WTC11 (cell line): ENCODE data around the gene BAIAP2. TPM values are rescaled to one million over a fixed set of nuclear protein-coding genes. Genes with fewer than 3 reads are reported as not detected.
"Not testable (repeated sequence)": the region's sequence is repeated elsewhere in the genome, so short reads cannot be mapped to it uniquely, and the experiment has no call there.

Experiments used
- ATAC-seq: fragments of 200-7000 bp; cut with Tn5 transposase; 2 replicates; pipeline ENCODE4 v1.10.0; 2021; ENCODE audit warnings: mild to moderate bottlenecking, moderate library complexity
- CTCF ChIA-PET: fragments of 300-600 bp; sonication (Branson Sonifier 250); formaldehyde crosslinking; loops from one replicate; lab custom pipeline; 2021; ENCODE audit warnings: antibody characterized with exemption; lab: Charles Lee
- POLR2A ChIA-PET: fragments of 350-600 bp; sonication (Branson Sonifier 250); formaldehyde crosslinking; loops from one replicate; lab custom pipeline; 2021; ENCODE audit warnings: antibody characterized with exemption; lab: Charles Lee
- DNase-seq: peaks from one replicate; pipeline ENCODE4 v3.0.0; 2021; ENCODE audit warnings: low spot score
- H3K27ac Mint-ChIP-seq: 2 replicates; pipeline ENCODE4 v1.8.0; 2021; ENCODE audit warnings: mixed read lengths
- H3K27me3 Mint-ChIP-seq: 2 replicates; pipeline ENCODE4 v1.8.0; 2021; ENCODE audit warnings: low read depth, mild to moderate bottlenecking, moderate library complexity, mixed read lengths
- H3K36me3 Mint-ChIP-seq: 2 replicates; pipeline ENCODE4 v1.8.0; 2021; ENCODE audit warnings: mixed read lengths
- H3K4me1 Mint-ChIP-seq: 2 replicates; pipeline ENCODE4 v1.8.0; 2022; ENCODE audit warnings: mixed read lengths
- H3K4me3 Mint-ChIP-seq: 2 replicates; pipeline ENCODE4 v1.8.0; 2021; ENCODE audit warnings: mild to moderate bottlenecking, moderate library complexity, mixed read lengths
- H3K9me3 Mint-ChIP-seq: 2 replicates; pipeline ENCODE4 v1.8.0; 2021; ENCODE audit warnings: mixed read lengths
- CREB1 ChIP-seq: sonication (generic); formaldehyde crosslinking; IDR thresholded peaks from 2 replicates; pipeline ENCODE4 v1.8.0; 2023; ENCODE audit warnings: mild to moderate bottlenecking, missing genetic modification reagents
- GRHL2 ChIP-seq: fragments of 250-450 bp; sonication (Bioruptor Pico); IDR thresholded peaks from 2 replicates; pipeline ENCODE4 v1.8.0; 2022; ENCODE audit warnings: mild to moderate bottlenecking, moderate library complexity; ENCODE audit not compliant: insufficient replicate concordance, severe bottlenecking
- HMGA2 ChIP-seq: fragments of 250-450 bp; sonication (Bioruptor Pico); IDR thresholded peaks from 2 replicates; pipeline ENCODE4 v1.4.0; 2021; ENCODE audit warnings: mild to moderate bottlenecking, moderate library complexity
- IRF2 ChIP-seq: sonication (generic); formaldehyde crosslinking; IDR thresholded peaks from 2 replicates; pipeline ENCODE4 v1.8.0; 2022; ENCODE audit warnings: low read depth, missing genetic modification reagents, borderline replicate concordance
- JUN ChIP-seq: sonication (generic); formaldehyde crosslinking; IDR thresholded peaks from 2 replicates; pipeline ENCODE4 v1.8.0; 2023; ENCODE audit warnings: mild to moderate bottlenecking, missing genetic modification reagents
- NFYB ChIP-seq: sonication (generic); formaldehyde crosslinking; conservative IDR thresholded peaks from 2 replicates; pipeline ENCODE4 v1.8.0; 2022; ENCODE audit warnings: low read depth, missing genetic modification reagents
- RELA ChIP-seq: sonication (generic); formaldehyde crosslinking; IDR thresholded peaks from 2 replicates; pipeline ENCODE4 v1.8.1; 2022; ENCODE audit warnings: missing genetic modification reagents, mild to moderate bottlenecking, borderline replicate concordance
- SMAD4 ChIP-seq: sonication (generic); formaldehyde crosslinking; IDR thresholded peaks from 2 replicates; pipeline ENCODE4 v1.8.0; 2022; ENCODE audit warnings: mild to moderate bottlenecking, missing genetic modification reagents
- ZBTB21 ChIP-seq: sonication (generic); formaldehyde crosslinking; IDR thresholded peaks from 2 replicates; pipeline ENCODE4 v1.8.1; 2023; ENCODE audit warnings: mild to moderate bottlenecking, missing genetic modification reagents, borderline replicate concordance
- ZNF121 ChIP-seq: sonication (generic); formaldehyde crosslinking; IDR thresholded peaks from 2 replicates; pipeline ENCODE4 v1.8.0; 2023; ENCODE audit warnings: missing genetic modification reagents
- total RNA-seq: library from RNA; stranded (reverse); gene quantifications from 3 replicates; pipeline ENCODE4 v1.2.3, GENCODE V29; 2021
- TF ChIP-seq, protein P1 (sequence below): sonication (generic); formaldehyde crosslinking; IDR thresholded peaks from 2 replicates; pipeline ENCODE4 v1.8.0; 2023; ENCODE audit warnings: missing genetic modification reagents, mild to moderate bottlenecking, borderline replicate concordance
- TF ChIP-seq, protein P2 (sequence below): sonication (generic); formaldehyde crosslinking; IDR thresholded peaks from 2 replicates; pipeline ENCODE4 v1.8.1; 2022; ENCODE audit warnings: low read depth, mild to moderate bottlenecking, moderate library complexity, missing genetic modification reagents, borderline replicate concordance
- TF ChIP-seq, protein P3 (sequence below): sonication (generic); formaldehyde crosslinking; IDR thresholded peaks from 2 replicates; pipeline ENCODE4 v1.8.1; 2022; ENCODE audit warnings: mild to moderate bottlenecking, moderate library complexity, missing genetic modification reagents
- TF ChIP-seq, protein P4 (sequence below): fragments of 250-450 bp; sonication (Bioruptor Pico); IDR thresholded peaks from 2 replicates; pipeline ENCODE4 v1.9.0; 2021; ENCODE audit warnings: mild to moderate bottlenecking
- TF ChIP-seq, protein P5 (sequence below): sonication (generic); formaldehyde crosslinking; IDR thresholded peaks from 2 replicates; pipeline ENCODE4 v1.8.0; 2023; ENCODE audit warnings: mild to moderate bottlenecking, missing genetic modification reagents
- TF ChIP-seq, protein P6 (sequence below): fragments of 250-450 bp; sonication (Bioruptor Pico); IDR thresholded peaks from 2 replicates; pipeline ENCODE4 v1.8.0; 2021; ENCODE audit warnings: mild to moderate bottlenecking

Gene BAIAP2
- total RNA-seq, 1 experiment from 2014 or later: 20.7 TPM

DNA sequence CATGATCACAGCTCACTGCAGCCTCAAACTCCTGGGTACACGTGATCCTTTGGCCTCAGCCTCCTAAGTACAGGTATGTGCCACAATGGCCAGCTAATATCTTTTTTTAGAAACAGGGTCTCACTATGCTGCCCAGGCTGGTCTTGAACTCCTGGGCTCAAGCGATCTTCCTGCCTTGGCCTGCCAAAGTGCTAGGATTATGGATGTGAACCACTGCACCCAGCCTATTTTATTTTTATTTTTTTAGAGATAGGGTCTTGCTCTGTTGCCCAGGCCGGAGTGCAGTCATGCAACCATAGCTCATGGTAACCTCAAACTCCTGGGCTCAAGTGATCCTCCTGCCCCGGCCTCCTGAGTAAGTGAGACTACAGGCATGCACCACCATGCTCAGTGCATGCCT lies 17.6 kb upstream of the BAIAP2 start:
- H3K4me1 Mint-ChIP-seq: peaks cover 15% of the 10 kb centered on the region
- H3K27ac Mint-ChIP-seq, H3K27me3 Mint-ChIP-seq, CTCF ChIA-PET, POLR2A ChIA-PET, ATAC-seq, DNase-seq, H3K36me3 Mint-ChIP-seq, H3K4me3 Mint-ChIP-seq: not testable (repeated sequence)
- TF ChIP-seq ZNF121 (CRISPR knock-in tag): peak; percentile 51; the same call in 1 of the 2 replicates
- H3K9me3 Mint-ChIP-seq: peaks cover 11% of the 10 kb centered on the region

DNA sequence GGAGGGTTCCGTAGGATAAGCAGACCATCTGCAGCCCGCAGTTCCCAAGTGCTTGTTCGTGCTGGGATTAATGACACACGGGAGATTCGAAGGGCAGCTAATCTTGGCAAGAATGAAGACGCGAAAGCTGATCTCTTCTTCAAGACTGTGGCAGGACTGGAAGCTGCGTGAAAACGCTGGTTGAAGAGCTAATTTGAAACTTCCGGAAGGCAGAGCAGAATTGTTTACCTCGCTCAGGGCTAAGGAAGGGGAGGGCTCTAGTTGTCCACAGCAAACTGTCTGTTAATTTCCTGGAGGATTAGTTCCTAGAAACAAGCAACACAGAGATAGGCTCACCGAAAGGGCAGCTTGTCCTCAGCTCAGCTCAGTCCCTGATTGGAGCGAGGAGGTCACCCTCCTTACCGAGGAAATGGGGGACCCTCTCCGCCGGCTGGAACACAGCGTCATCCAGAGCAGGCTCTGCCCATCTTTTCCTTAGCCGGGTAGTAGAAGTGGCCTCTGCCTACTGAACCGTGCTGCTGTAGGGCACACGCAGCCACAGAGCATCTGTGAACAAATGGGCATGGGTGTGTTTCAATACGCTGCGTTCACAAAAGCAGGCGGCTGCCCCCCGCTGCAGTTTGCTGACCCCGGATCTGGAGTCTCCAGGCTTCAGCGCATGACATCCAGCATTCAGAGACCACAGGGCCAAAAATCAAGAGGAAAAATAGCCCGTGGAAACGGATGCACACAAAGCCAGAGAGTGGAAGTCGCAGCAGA lies 16.7 kb upstream of the BAIAP2 start:
- Mint-ChIP-seq H3K27me3 (no peaks in the 10 kb centered on the region), H3K9me3 (peaks cover 7% of the 10 kb centered on the region), H3K4me1 (peaks cover 15% of the 10 kb centered on the region), H3K27ac (peak overlapping the region; percentile 48), H3K4me3 (no peak overlapping the region), H3K36me3 (no peaks in the 10 kb centered on the region)
- no peak for DNase-seq
- no peak for TF ChIP-seq HMGA2 (CRISPR knock-in tag)
- TF ChIP-seq, protein P1, sequence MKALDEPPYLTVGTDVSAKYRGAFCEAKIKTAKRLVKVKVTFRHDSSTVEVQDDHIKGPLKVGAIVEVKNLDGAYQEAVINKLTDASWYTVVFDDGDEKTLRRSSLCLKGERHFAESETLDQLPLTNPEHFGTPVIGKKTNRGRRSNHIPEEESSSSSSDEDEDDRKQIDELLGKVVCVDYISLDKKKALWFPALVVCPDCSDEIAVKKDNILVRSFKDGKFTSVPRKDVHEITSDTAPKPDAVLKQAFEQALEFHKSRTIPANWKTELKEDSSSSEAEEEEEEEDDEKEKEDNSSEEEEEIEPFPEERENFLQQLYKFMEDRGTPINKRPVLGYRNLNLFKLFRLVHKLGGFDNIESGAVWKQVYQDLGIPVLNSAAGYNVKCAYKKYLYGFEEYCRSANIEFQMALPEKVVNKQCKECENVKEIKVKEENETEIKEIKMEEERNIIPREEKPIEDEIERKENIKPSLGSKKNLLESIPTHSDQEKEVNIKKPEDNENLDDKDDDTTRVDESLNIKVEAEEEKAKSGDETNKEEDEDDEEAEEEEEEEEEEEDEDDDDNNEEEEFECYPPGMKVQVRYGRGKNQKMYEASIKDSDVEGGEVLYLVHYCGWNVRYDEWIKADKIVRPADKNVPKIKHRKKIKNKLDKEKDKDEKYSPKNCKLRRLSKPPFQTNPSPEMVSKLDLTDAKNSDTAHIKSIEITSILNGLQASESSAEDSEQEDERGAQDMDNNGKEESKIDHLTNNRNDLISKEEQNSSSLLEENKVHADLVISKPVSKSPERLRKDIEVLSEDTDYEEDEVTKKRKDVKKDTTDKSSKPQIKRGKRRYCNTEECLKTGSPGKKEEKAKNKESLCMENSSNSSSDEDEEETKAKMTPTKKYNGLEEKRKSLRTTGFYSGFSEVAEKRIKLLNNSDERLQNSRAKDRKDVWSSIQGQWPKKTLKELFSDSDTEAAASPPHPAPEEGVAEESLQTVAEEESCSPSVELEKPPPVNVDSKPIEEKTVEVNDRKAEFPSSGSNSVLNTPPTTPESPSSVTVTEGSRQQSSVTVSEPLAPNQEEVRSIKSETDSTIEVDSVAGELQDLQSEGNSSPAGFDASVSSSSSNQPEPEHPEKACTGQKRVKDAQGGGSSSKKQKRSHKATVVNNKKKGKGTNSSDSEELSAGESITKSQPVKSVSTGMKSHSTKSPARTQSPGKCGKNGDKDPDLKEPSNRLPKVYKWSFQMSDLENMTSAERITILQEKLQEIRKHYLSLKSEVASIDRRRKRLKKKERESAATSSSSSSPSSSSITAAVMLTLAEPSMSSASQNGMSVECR (CRISPR knock-in tag): no peak
- TF ChIP-seq, protein P2, sequence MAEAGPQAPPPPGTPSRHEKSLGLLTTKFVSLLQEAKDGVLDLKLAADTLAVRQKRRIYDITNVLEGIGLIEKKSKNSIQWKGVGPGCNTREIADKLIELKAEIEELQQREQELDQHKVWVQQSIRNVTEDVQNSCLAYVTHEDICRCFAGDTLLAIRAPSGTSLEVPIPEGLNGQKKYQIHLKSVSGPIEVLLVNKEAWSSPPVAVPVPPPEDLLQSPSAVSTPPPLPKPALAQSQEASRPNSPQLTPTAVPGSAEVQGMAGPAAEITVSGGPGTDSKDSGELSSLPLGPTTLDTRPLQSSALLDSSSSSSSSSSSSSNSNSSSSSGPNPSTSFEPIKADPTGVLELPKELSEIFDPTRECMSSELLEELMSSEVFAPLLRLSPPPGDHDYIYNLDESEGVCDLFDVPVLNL (CRISPR knock-in tag): no peak
- TF ChIP-seq, protein P3, sequence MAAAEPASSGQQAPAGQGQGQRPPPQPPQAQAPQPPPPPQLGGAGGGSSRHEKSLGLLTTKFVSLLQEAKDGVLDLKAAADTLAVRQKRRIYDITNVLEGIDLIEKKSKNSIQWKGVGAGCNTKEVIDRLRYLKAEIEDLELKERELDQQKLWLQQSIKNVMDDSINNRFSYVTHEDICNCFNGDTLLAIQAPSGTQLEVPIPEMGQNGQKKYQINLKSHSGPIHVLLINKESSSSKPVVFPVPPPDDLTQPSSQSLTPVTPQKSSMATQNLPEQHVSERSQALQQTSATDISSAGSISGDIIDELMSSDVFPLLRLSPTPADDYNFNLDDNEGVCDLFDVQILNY (CRISPR knock-in tag): no peak
- TF ChIP-seq, protein P4, sequence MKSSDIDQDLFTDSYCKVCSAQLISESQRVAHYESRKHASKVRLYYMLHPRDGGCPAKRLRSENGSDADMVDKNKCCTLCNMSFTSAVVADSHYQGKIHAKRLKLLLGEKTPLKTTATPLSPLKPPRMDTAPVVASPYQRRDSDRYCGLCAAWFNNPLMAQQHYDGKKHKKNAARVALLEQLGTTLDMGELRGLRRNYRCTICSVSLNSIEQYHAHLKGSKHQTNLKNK: no peak
- no peak for TF ChIP-seq IRF2 (CRISPR knock-in tag)
- no peak for TF ChIP-seq SMAD4 (CRISPR knock-in tag)
- TF ChIP-seq CREB1 (CRISPR knock-in tag): no peak
- TF ChIP-seq, protein P5, sequence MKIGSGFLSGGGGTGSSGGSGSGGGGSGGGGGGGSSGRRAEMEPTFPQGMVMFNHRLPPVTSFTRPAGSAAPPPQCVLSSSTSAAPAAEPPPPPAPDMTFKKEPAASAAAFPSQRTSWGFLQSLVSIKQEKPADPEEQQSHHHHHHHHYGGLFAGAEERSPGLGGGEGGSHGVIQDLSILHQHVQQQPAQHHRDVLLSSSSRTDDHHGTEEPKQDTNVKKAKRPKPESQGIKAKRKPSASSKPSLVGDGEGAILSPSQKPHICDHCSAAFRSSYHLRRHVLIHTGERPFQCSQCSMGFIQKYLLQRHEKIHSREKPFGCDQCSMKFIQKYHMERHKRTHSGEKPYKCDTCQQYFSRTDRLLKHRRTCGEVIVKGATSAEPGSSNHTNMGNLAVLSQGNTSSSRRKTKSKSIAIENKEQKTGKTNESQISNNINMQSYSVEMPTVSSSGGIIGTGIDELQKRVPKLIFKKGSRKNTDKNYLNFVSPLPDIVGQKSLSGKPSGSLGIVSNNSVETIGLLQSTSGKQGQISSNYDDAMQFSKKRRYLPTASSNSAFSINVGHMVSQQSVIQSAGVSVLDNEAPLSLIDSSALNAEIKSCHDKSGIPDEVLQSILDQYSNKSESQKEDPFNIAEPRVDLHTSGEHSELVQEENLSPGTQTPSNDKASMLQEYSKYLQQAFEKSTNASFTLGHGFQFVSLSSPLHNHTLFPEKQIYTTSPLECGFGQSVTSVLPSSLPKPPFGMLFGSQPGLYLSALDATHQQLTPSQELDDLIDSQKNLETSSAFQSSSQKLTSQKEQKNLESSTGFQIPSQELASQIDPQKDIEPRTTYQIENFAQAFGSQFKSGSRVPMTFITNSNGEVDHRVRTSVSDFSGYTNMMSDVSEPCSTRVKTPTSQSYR: no peak
- no peak for TF ChIP-seq GRHL2 (CRISPR knock-in tag)
- TF ChIP-seq NFYB (CRISPR knock-in tag): no peak
- no peak for TF ChIP-seq JUN (CRISPR knock-in tag)
- no peak for TF ChIP-seq ZBTB21 (CRISPR knock-in tag)
- TF ChIP-seq RELA: no peak
- TF ChIP-seq, protein P6, sequence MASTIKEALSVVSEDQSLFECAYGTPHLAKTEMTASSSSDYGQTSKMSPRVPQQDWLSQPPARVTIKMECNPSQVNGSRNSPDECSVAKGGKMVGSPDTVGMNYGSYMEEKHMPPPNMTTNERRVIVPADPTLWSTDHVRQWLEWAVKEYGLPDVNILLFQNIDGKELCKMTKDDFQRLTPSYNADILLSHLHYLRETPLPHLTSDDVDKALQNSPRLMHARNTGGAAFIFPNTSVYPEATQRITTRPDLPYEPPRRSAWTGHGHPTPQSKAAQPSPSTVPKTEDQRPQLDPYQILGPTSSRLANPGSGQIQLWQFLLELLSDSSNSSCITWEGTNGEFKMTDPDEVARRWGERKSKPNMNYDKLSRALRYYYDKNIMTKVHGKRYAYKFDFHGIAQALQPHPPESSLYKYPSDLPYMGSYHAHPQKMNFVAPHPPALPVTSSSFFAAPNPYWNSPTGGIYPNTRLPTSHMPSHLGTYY (CRISPR knock-in tag): no peak
- CTCF ChIA-PET: interaction anchor here (0.6 to 1.0 kb wide), 3 partner anchors 29 to 68 kb away, joined by 3 to 4 read pairs (median 3); no protein-coding TSS in a partner anchor
- POLR2A ChIA-PET: no interaction called here
- no peak for ATAC-seq
